ENCODE data around the gene NAT10. TPM values are rescaled to one million over a fixed set of nuclear protein-coding genes. Genes with fewer than 3 reads are reported as not detected.
A peak's percentile ranks its signal among the peaks of the same experiment; 100 is the strongest.
"Not testable (repeated sequence)": the region's sequence is repeated elsewhere in the genome, so short reads cannot be mapped to it uniquely, and the experiment has no call there.

NAT10 gene
- 10 to 100 TPM; 20.1 to 29.0 TPM for total RNA-seq
- long read RNA-seq, full-length matches to known transcripts, result 5 of 7 reads
- long read RNA-seq, partial matches to known transcripts, result 2 of 7 reads
- long read RNA-seq, other reads (novel, unspliced or antisense), result 0 of 7 reads

- ATAC-seq (peak; percentile 98), DNase-seq (peak; percentile 98)
- intact Hi-C loops (cut with DNase I), result loop anchor here in 1 of 2 donors (2.0 to 10.0 kb wide), 2 partner anchors 53 to 111 kb away; no protein-coding TSS in a partner anchor
Observed at GRCh38 chr11:34105079-34105956, at the start of gene NAT10. NAT10 (plus strand) TSS chr11:34105629; CDS start chr11:34108226, 2,597 bp downstream.

GRCh38 chr11:34056672-34057071 lies 48.8 kb upstream of the NAT10 start:
- intact Hi-C loops (cut with DNase I), result no loop called here
- ATAC-seq (no peak), DNase-seq (no peak)

- ATAC-seq (no peak), DNase-seq (no peak)
- intact Hi-C loops (cut with DNase I), result no loop called here
Observed at GRCh38 chr11:34063061-34063795, 42.2 kb upstream of the NAT10 start.

GRCh38 chr11:34064291-34064690 lies 41.1 kb upstream of the NAT10 start:
- intact Hi-C loops (cut with DNase I), result no loop called here
- ATAC-seq (no peak), DNase-seq (no peak)

GRCh38 chr11:34065505-34066203 lies 39.8 kb upstream of the NAT10 start:
- no peak for DNase-seq
- no peak for ATAC-seq
- intact Hi-C loops (cut with DNase I), result no loop called here

GRCh38 chr11:34066766-34067165 lies 38.7 kb upstream of the NAT10 start:
- DNase-seq; ATAC-seq; intact Hi-C loops (cut with DNase I): not testable (repeated sequence)

GRCh38 chr11:34067383-34068065 lies 37.9 kb upstream of the NAT10 start:
- ATAC-seq (no peak), DNase-seq (no peak)
- intact Hi-C loops (cut with DNase I), result no loop called here

GRCh38 chr11:34068111-34068510 lies 37.3 kb upstream of the NAT10 start:
- ATAC-seq (peak; percentile 88 to 90), DNase-seq (no peak)
- intact Hi-C loops (cut with DNase I), result no loop called here

- ATAC-seq; intact Hi-C loops (cut with DNase I); DNase-seq: not testable (repeated sequence)
Observed at GRCh38 chr11:34071306-34071705, 34.1 kb upstream of the NAT10 start.

GRCh38 chr11:34072041-34072440 lies 33.4 kb upstream of the NAT10 start:
- intact Hi-C loops (cut with DNase I), result no loop called here
- no peak for DNase-seq
- no peak for ATAC-seq

- no peak for ATAC-seq
- no peak for DNase-seq
- intact Hi-C loops (cut with DNase I), result no loop called here
Observed at GRCh38 chr11:34072832-34073231, 32.6 kb upstream of the NAT10 start.

- DNase-seq, result no peak
- intact Hi-C loops (cut with DNase I), result no loop called here
- ATAC-seq, result no peak
Observed at GRCh38 chr11:34074391-34074790, 31.0 kb upstream of the NAT10 start.

GRCh38 chr11:34075178-34075820 lies 30.1 kb upstream of the NAT10 start:
- ATAC-seq, result no peak
- intact Hi-C loops (cut with DNase I), result no loop called here

GRCh38 chr11:34080609-34081008 lies 24.8 kb upstream of the NAT10 start:
- DNase-seq, result no peak
- no peak for ATAC-seq
- intact Hi-C loops (cut with DNase I), result no loop called here

More at GRCh38 chr11:34075178-34075820, 30.1 kb upstream of the NAT10 start:
- DNase-seq, result no peak

- intact Hi-C loops (cut with DNase I), result no loop called here
- ATAC-seq, result no peak
- DNase-seq, result no peak
Observed at GRCh38 chr11:34084637-34085036, 20.8 kb upstream of the NAT10 start.

- ATAC-seq (no peak), DNase-seq (no peak)
- intact Hi-C loops (cut with DNase I), result no loop called here
Observed at GRCh38 chr11:34086554-34087283, 18.7 kb upstream of the NAT10 start.

GRCh38 chr11:34091825-34092224 lies 13.6 kb upstream of the NAT10 start:
- ATAC-seq (no peak), DNase-seq (no peak)
- intact Hi-C loops (cut with DNase I), result no loop called here

GRCh38 chr11:34094900-34095299 lies 10.5 kb upstream of the NAT10 start:
- intact Hi-C loops (cut with DNase I); ATAC-seq; DNase-seq: not testable (repeated sequence)
